GM18909 (cell line): Measurements from ENCODE around the gene UBE2L6.

Experiments used
- ATAC-seq: cut with Tn5 transposase; IDR thresholded peaks from one replicate; pipeline ENCODE4 v1.9.1; 2021; ENCODE audit warnings: mild to moderate bottlenecking; ENCODE audit not compliant: unreplicated experiment, poor library complexity

Gene UBE2L6

GRCh38 chr11:57567515-57568329 is at the start of gene UBE2L6:
Gene UBE2L6, minus strand, starts transcription at chr11:57567672. Its CDS starts 61 bp downstream, at chr11:57567611.
- ATAC-seq, result peak; percentile 71

- no peak for ATAC-seq
Observed at GRCh38 chr11:57616595-57616994, 49.1 kb upstream of the UBE2L6 start.

- no peak for ATAC-seq
Observed at GRCh38 chr11:57615308-57615707, 47.8 kb upstream of the UBE2L6 start.

GRCh38 chr11:57614234-57614772 is 46.8 kb upstream of the UBE2L6 start:
- no peak for ATAC-seq

- ATAC-seq, result no peak
Observed at GRCh38 chr11:57610170-57610569, 42.7 kb upstream of the UBE2L6 start.

- no peak for ATAC-seq
Observed at GRCh38 chr11:57605028-57605420, 37.6 kb upstream of the UBE2L6 start.

- ATAC-seq, result no peak
Observed at GRCh38 chr11:57604296-57605027, 37.0 kb upstream of the UBE2L6 start.

GRCh38 chr11:57601297-57601696 is 33.8 kb upstream of the UBE2L6 start:
- ATAC-seq, result no peak

GRCh38 chr11:57599381-57599780 is 31.9 kb upstream of the UBE2L6 start:
- no peak for ATAC-seq

- ATAC-seq, result no peak
Observed at GRCh38 chr11:57598831-57599155, 31.3 kb upstream of the UBE2L6 start.

GRCh38 chr11:57597916-57598830 is 30.7 kb upstream of the UBE2L6 start:
- ATAC-seq, result no peak

GRCh38 chr11:57597461-57597915 is 30.0 kb upstream of the UBE2L6 start, which contains the start of gene SERPING1:
Gene SERPING1, plus strand, starts transcription at chr11:57597685. Its CDS starts 586 bp downstream, at chr11:57598271.
- no peak for ATAC-seq

- no peak for ATAC-seq
Observed at GRCh38 chr11:57596266-57596885, 28.9 kb upstream of the UBE2L6 start.

- no peak for ATAC-seq
Observed at GRCh38 chr11:57588046-57588710, 20.7 kb upstream of the UBE2L6 start.

- no peak for ATAC-seq
Observed at GRCh38 chr11:57586711-57587245, 19.3 kb upstream of the UBE2L6 start.

- no peak for ATAC-seq
Observed at GRCh38 chr11:57585301-57585700, 17.8 kb upstream of the UBE2L6 start.

- ATAC-seq, result no peak
Observed at GRCh38 chr11:57584341-57584740, 16.9 kb upstream of the UBE2L6 start.

GRCh38 chr11:57574061-57574460 is 6.6 kb upstream of the UBE2L6 start:
- ATAC-seq, result no peak

GRCh38 chr11:57571606-57572005 is 4.1 kb upstream of the UBE2L6 start:
- ATAC-seq, result no peak
